ENCODE results near the gene HNRNPUL1.

Gene HNRNPUL1

GRCh38 chr19:41324921-41325639, 60.9 kb downstream of the HNRNPUL1 start:
- no peak for TF ChIP-seq CTCF (IDR thresholded peaks at IDR 0.05; ENCODE audit: low read depth, low read length)
- H3K27me3 ChIP-seq (ENCODE audit: insufficient read depth, low read depth, severe bottlenecking): no peaks in the 10 kb centered on the region
- H3K4me3 ChIP-seq (ENCODE audit: low read depth, low read length): no peak overlapping the region; the same call in 1 of the 2 replicates
- DNase-seq: peak; percentile 66
- no peak overlapping the region for H3K27ac ChIP-seq
- peaks cover 20% of the 10 kb centered on the region for H3K36me3 ChIP-seq
- H3K9me3 ChIP-seq (ENCODE audit: severe bottlenecking): no peaks in the 10 kb centered on the region

- no peak overlapping the region for H3K4me3 ChIP-seq (ENCODE audit: low read depth, low read length)
These were observed 61.4 kb downstream of the HNRNPUL1 start for GRCh38 chr19:41325640-41325946.

GRCh38 chr19:41325947-41326706, 62.0 kb downstream of the HNRNPUL1 start:
- Histone ChIP-seq H3K27ac (no peak overlapping the region; the same call in 1 of the 2 replicates), H3K4me3 (ENCODE audit: low read depth, low read length) (no peak overlapping the region), H3K36me3 (peaks cover 13% of the 10 kb centered on the region), H3K27me3 (ENCODE audit: insufficient read depth, low read depth, severe bottlenecking) (no peaks in the 10 kb centered on the region), H3K9me3 (ENCODE audit: severe bottlenecking) (no peaks in the 10 kb centered on the region)
- DNase-seq: no peak
- no peak for TF ChIP-seq CTCF (IDR thresholded peaks at IDR 0.05; ENCODE audit: low read depth, low read length)

More at GRCh38 chr19:41325640-41325946, 61.4 kb downstream of the HNRNPUL1 start:
- no peaks in the 10 kb centered on the region for H3K27me3 ChIP-seq (ENCODE audit: insufficient read depth, low read depth, severe bottlenecking)
- DNase-seq: no peak
- no peak overlapping the region for H3K27ac ChIP-seq
- H3K9me3 ChIP-seq (ENCODE audit: severe bottlenecking): no peaks in the 10 kb centered on the region
- peaks cover 17% of the 10 kb centered on the region for H3K36me3 ChIP-seq
- no peak for TF ChIP-seq CTCF (IDR thresholded peaks at IDR 0.05; ENCODE audit: low read depth, low read length)

- Histone ChIP-seq H3K27ac (no peak overlapping the region), H3K36me3 (peaks cover 12% of the 10 kb centered on the region), H3K27me3 (ENCODE audit: insufficient read depth, low read depth, severe bottlenecking) (no peaks in the 10 kb centered on the region), H3K9me3 (ENCODE audit: severe bottlenecking) (no peaks in the 10 kb centered on the region), H3K4me3 (ENCODE audit: low read depth, low read length) (no peak overlapping the region)
- TF ChIP-seq CTCF (IDR thresholded peaks at IDR 0.05; ENCODE audit: low read depth, low read length): no peak
- no peak for DNase-seq
These were observed 63.0 kb downstream of the HNRNPUL1 start for GRCh38 chr19:41327076-41327575.

- TF ChIP-seq CTCF (IDR thresholded peaks at IDR 0.05; ENCODE audit: low read depth, low read length): no peak
- no peak for DNase-seq
- Histone ChIP-seq H3K9me3 (ENCODE audit: severe bottlenecking) (no peaks in the 10 kb centered on the region), H3K27ac (no peak overlapping the region), H3K36me3 (peaks cover 6% of the 10 kb centered on the region), H3K27me3 (ENCODE audit: insufficient read depth, low read depth, severe bottlenecking) (no peaks in the 10 kb centered on the region), H3K4me3 (ENCODE audit: low read depth, low read length) (no peak overlapping the region)
These were observed 63.5 kb downstream of the HNRNPUL1 start for GRCh38 chr19:41327576-41328156.
